Measurements from ENCODE around the gene MRPL28.

Gene MRPL28

GRCh38 chr16:383326-384051, 13.2 kb upstream of the MRPL28 start:
- no peak for TF ChIP-seq CTCF (IDR thresholded peaks at IDR 0.05)

- TF ChIP-seq CTCF (IDR thresholded peaks at IDR 0.05): no peak
These were observed 11.7 kb upstream of the MRPL28 start, which contains the start of gene PGAP6 for GRCh38 chr16:381789-382717. Gene PGAP6, minus strand, starts transcription at chr16:381978. Its CDS starts 157 bp downstream, at chr16:381821.

DNA sequence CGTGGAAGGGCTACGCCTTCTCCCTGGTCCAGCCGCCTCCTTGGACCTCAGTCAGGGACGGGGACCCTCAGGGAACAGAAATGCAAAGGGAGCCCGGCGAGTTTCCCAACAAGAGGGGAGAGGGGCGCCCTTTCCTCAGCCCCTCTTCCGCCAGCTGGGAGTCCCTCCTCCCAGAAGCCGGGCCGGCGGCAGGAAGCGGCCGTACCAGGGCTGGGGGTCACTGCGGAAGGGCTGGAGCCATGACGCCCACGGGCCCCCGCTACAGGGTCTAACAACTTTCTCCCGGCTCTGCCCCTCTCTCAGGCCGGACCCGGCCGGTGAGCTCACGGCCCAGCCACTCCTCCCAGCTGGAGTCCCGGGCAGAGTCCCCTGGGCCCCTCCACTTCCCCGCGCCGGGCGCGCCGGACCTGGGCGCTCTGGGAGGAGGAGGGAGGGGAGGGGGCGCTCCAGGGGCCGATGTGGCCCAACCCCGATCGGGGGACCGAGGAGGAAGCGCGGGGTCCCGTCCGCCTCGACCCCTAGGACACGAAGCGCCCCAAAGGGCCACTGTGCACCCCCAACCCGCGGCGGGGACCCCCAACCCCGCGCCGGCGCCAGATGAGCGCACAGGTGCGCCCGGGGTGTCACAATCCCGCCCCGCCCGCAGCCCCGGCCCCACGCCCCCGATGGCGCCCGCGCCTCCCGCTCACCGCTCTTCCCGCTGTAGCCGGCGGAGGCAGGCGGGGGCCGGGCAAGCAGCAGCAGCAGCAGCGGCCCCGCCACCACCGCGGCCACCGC, 10.9 kb upstream of the MRPL28 start:
- TF ChIP-seq CTCF (IDR thresholded peaks at IDR 0.05): no peak

GRCh38 chr16:380762-381011, 10.3 kb upstream of the MRPL28 start:
- TF ChIP-seq CTCF (IDR thresholded peaks at IDR 0.05): no peak

GRCh38 chr16:379961-380761, 9.8 kb upstream of the MRPL28 start:
- TF ChIP-seq CTCF (IDR thresholded peaks at IDR 0.05): no peak

GRCh38 chr16:379183-379960, 9.0 kb upstream of the MRPL28 start:
- no peak for TF ChIP-seq CTCF (IDR thresholded peaks at IDR 0.05)

Data from LNCAP (cell line).